CD4-positive, alpha-beta T cell (primary cell): ENCODE measurements around the gene MAPKBP1. TPM values are rescaled to one million over a fixed set of nuclear protein-coding genes. Genes with fewer than 3 reads are reported as not detected.

Experiments
- ATAC-seq: fragments of 200-7000 bp; cut with Tn5 transposase; one replicate; pipeline ENCODE4 v1.10.0; 2022; ENCODE audit warnings: mild to moderate bottlenecking; ENCODE audit not compliant: poor library complexity
- CTCF ChIA-PET: fragments of 350-600 bp; sonication (Branson Sonifier 250); formaldehyde crosslinking; loops from one replicate; lab custom pipeline; 2021; ENCODE audit warnings: antibody characterized with exemption, inconsistent platforms; lab: Charles Lee
- POLR2A ChIA-PET: fragments of 350-600 bp; sonication (Branson Sonifier 250); formaldehyde crosslinking; loops from one replicate; lab custom pipeline; 2021; ENCODE audit warnings: antibody characterized with exemption, inconsistent platforms; lab: Charles Lee
- DNase-seq, 14 experiments: peaks; one replicate each; pipeline ENCODE4 v3.0.0-alpha.2; 2013 to 2020; ENCODE audit warnings: mixed read lengths in 2 of 14
- H3K27ac ChIP-seq, 2 donors: one replicate each; pipeline versions ENCODE4 v1.5.1 to v1.7.0; 2013; ENCODE audit warnings: low read length in 2 of 2, low read depth in 1 of 2, mild to moderate bottlenecking in 1 of 2
- H3K27me3 ChIP-seq, 2 experiments: 1 replicate in 1 of 2; 2 replicates in 1 of 2; pipeline versions ENCODE4 v1.6.1 to v1.7.0; 2013; ENCODE audit warnings: low read length in 2 of 2, control low read depth in 1 of 2, mild to moderate bottlenecking in 1 of 2, moderate library complexity in 1 of 2; ENCODE audit not compliant: insufficient read depth in 2 of 2, control insufficient read depth in 1 of 2
- H3K36me3 ChIP-seq: one replicate; pipeline ENCODE4 v1.6.1; 2013; ENCODE audit warnings: low read length, control low read depth; ENCODE audit not compliant: insufficient read depth
- H3K4me1 ChIP-seq: one replicate; pipeline ENCODE4 v1.6.1; 2013; ENCODE audit warnings: low read length, control low read depth; ENCODE audit not compliant: insufficient read depth
- H3K4me3 ChIP-seq: one replicate; pipeline ENCODE4 v1.5.1; 2013; ENCODE audit warnings: mild to moderate bottlenecking, low read length, moderate library complexity
- H3K9me3 ChIP-seq, 2 experiments: 1 replicate in 1 of 2; 2 replicates in 1 of 2; pipeline versions ENCODE4 v1.6.1 to v1.7.0; 2013; ENCODE audit warnings: low read length in 2 of 2, mild to moderate bottlenecking in 2 of 2, control low read depth in 1 of 2, moderate library complexity in 1 of 2; ENCODE audit not compliant: control insufficient read depth in 1 of 2, insufficient read depth in 1 of 2
- H3K27ac Mint-ChIP-seq: one replicate; pipeline ENCODE4 v1.8.0; 2020; ENCODE audit warnings: mixed read lengths
- H3K27me3 Mint-ChIP-seq: one replicate; pipeline ENCODE4 v1.8.0; 2021; ENCODE audit warnings: mixed read lengths
- H3K36me3 Mint-ChIP-seq: one replicate; pipeline ENCODE4 v1.8.0; 2021; ENCODE audit warnings: low read depth, mixed read lengths
- H3K4me1 Mint-ChIP-seq: one replicate; pipeline ENCODE4 v1.8.0; 2021; ENCODE audit warnings: low read depth, mixed read lengths
- H3K4me3 Mint-ChIP-seq: one replicate; pipeline ENCODE4 v1.8.0; 2020; ENCODE audit warnings: mild to moderate bottlenecking, mixed read lengths
- H3K9me3 Mint-ChIP-seq: one replicate; pipeline ENCODE4 v1.8.0; 2020; ENCODE audit warnings: mixed read lengths
- CTCF ChIP-seq: fragments of 200-600 bp; IDR thresholded peaks from one replicate; pipeline ENCODE4 v1.8.0; 2022; ENCODE audit warnings: antibody characterized with exemption, mild to moderate bottlenecking
- intact Hi-C, 2 experiments: fragments of 100-400 bp; cut with DNase I in 1 of 2; cut with micrococcal nuclease in 1 of 2; formaldehyde crosslinking; loops; one replicate each; pipeline versions ENCODE4 v1.15.1 to v1.9.0; 2023 to 2025; cut with DNase I, micrococcal nuclease
- total RNA-seq, 174 experiments: library from RNA in 2 of 174; stranded (reverse) in 2 of 174; gene quantifications; one replicate each; pipeline ENCODE4 v1.2.3 and lab custom pipeline; 2021 to 2026

Gene MAPKBP1
- total RNA-seq, 2 experiments from 2014 or later: 26.0 to 30.0 TPM

- Histone ChIP-seq H3K4me3 (no peak overlapping the region), H3K36me3 (peaks cover 2% of the 10 kb centered on the region), H3K27ac (no peak overlapping the region), H3K9me3 (no peaks in the 10 kb centered on the region), H3K27me3 (no peaks in the 10 kb centered on the region), H3K4me1 (peaks cover 28% of the 10 kb centered on the region)
- DNase-seq (no peak), ATAC-seq (no peak)
- Mint-ChIP-seq H3K27me3 (no peaks in the 10 kb centered on the region), H3K4me3 (no peak overlapping the region), H3K9me3 (no peaks in the 10 kb centered on the region), H3K36me3 (peaks cover 28% of the 10 kb centered on the region), H3K27ac (no peak overlapping the region), H3K4me1 (peaks cover 57% of the 10 kb centered on the region)
- intact Hi-C loops: loop anchor here in 1 of 2 experiments (2.0 kb wide), 1 partner anchor 14 kb away; no protein-coding TSS in a partner anchor
- CTCF ChIA-PET: no interaction called here
- POLR2A ChIA-PET: interaction anchor here (0.6 kb wide), 2 partner anchors 14 to 47 kb away, joined by 3 read pairs; no protein-coding TSS in a partner anchor
- no peak for TF ChIP-seq CTCF
Measured at GRCh38 chr15:41780727-41781126, 6.4 kb downstream of the MAPKBP1 start.

- intact Hi-C loops: no loop called here
- Histone ChIP-seq H3K9me3 (no peaks in the 10 kb centered on the region), H3K4me3 (no peak overlapping the region), H3K27me3 (no peaks in the 10 kb centered on the region), H3K27ac (no peak overlapping the region), H3K36me3 (peaks cover 2% of the 10 kb centered on the region), H3K4me1 (peaks cover 11% of the 10 kb centered on the region)
- H3K4me3 Mint-ChIP-seq: no peak overlapping the region
- ChIA-PET CTCF (interaction anchor here (0.5 to 4.3 kb wide), 2 partner anchors 9 to 170 kb away, joined by 3 to 22 read pairs; partner anchors contain the start of gene MAPKBP1), POLR2A (no interaction called here)
- TF ChIP-seq CTCF: no peak
- no peaks in the 10 kb centered on the region for H3K9me3 Mint-ChIP-seq
- peaks cover 38% of the 10 kb centered on the region for H3K4me1 Mint-ChIP-seq
- ATAC-seq: no peak
- H3K36me3 Mint-ChIP-seq: peaks cover 28% of the 10 kb centered on the region
- DNase-seq: no peak
- no peak overlapping the region for H3K27ac Mint-ChIP-seq
- H3K27me3 Mint-ChIP-seq: no peaks in the 10 kb centered on the region
Measured at GRCh38 chr15:41782371-41783282, 8.3 kb downstream of the MAPKBP1 start.

- no peak for TF ChIP-seq CTCF
Measured at GRCh38 chr15:41783296-41783695, 9.0 kb downstream of the MAPKBP1 start.

More at GRCh38 chr15:41783296-41783695, 9.0 kb downstream of the MAPKBP1 start:
- H3K4me1 ChIP-seq: peaks cover 9% of the 10 kb centered on the region
- Mint-ChIP-seq H3K36me3 (peaks cover 27% of the 10 kb centered on the region), H3K4me3 (no peak overlapping the region), H3K27ac (no peak overlapping the region), H3K9me3 (no peaks in the 10 kb centered on the region), H3K4me1 (peaks cover 34% of the 10 kb centered on the region), H3K27me3 (no peaks in the 10 kb centered on the region)
- DNase-seq (no peak), ATAC-seq (no peak)
- H3K27me3 ChIP-seq: no peaks in the 10 kb centered on the region
- no peak overlapping the region for H3K4me3 ChIP-seq
- CTCF ChIA-PET: interaction anchor here (4.3 kb wide), 1 partner anchor 9 kb away, joined by 22 read pairs; the partner anchor contains the start of gene MAPKBP1
- POLR2A ChIA-PET: interaction anchor here (1.3 kb wide), 1 partner anchor 9 kb away, joined by 4 read pairs; the partner anchor contains the start of gene MAPKBP1
- intact Hi-C loops: no loop called here
- peaks cover 2% of the 10 kb centered on the region for H3K36me3 ChIP-seq
- H3K9me3 ChIP-seq: no peaks in the 10 kb centered on the region
- no peak overlapping the region for H3K27ac ChIP-seq
